Mesendoderm (in vitro differentiated cells): ENCODE measurements around the gene CACNB1.

ENCODE experiments used
- DNase-seq: peaks from one replicate; pipeline ENCODE4 v3.0.0; 2013
- H2AK5ac ChIP-seq: 2 replicates; pipeline ENCODE4 v1.6.1; 2013; ENCODE audit warnings: low read length, inconsistent platforms
- H2BK120ac ChIP-seq: 2 replicates; pipeline ENCODE4 v1.6.1; 2013; ENCODE audit warnings: low read depth, mild to moderate bottlenecking, low read length, moderate library complexity, mixed read lengths
- H2BK15ac ChIP-seq: replicated peaks from 2 replicates; pipeline ENCODE4 v1.6.1; 2013; ENCODE audit warnings: low read depth, mild to moderate bottlenecking, moderate library complexity
- H2BK5ac ChIP-seq: 2 replicates; pipeline ENCODE4 v1.6.1; 2013; ENCODE audit warnings: low read length, inconsistent platforms
- H3K18ac ChIP-seq: 2 replicates; pipeline ENCODE4 v1.6.1; 2013; ENCODE audit warnings: mild to moderate bottlenecking, low read length, mixed read lengths
- H3K23ac ChIP-seq: one replicate; pipeline ENCODE4 v1.6.1; 2013; ENCODE audit warnings: low read length
- H3K27ac ChIP-seq: 2 replicates; pipeline ENCODE4 v1.5.1; 2013; ENCODE audit warnings: low read depth, mild to moderate bottlenecking, inconsistent platforms, low read length, moderate library complexity
- H3K27me3 ChIP-seq: 2 replicates; pipeline ENCODE4 v1.6.1; 2013; ENCODE audit warnings: low read length, control low read depth, mild to moderate bottlenecking, inconsistent platforms; ENCODE audit not compliant: insufficient read depth, poor library complexity
- H3K36me3 ChIP-seq: 2 replicates; pipeline ENCODE4 v1.6.1; 2013; ENCODE audit warnings: low read length, inconsistent platforms; ENCODE audit not compliant: control insufficient read depth, insufficient read depth
- H3K4ac ChIP-seq: one replicate; pipeline ENCODE4 v1.6.1; 2013; ENCODE audit warnings: low read depth, mild to moderate bottlenecking, low read length, moderate library complexity
- H3K4me1 ChIP-seq: 2 replicates; pipeline ENCODE4 v1.6.1; 2013; ENCODE audit warnings: low read depth, low read length, inconsistent platforms; ENCODE audit not compliant: control insufficient read depth
- H3K4me2 ChIP-seq: 2 replicates; pipeline ENCODE4 v1.6.1; 2013; ENCODE audit warnings: low read length
- H3K4me3 ChIP-seq: 2 replicates; pipeline ENCODE4 v1.5.1; 2013; ENCODE audit warnings: mild to moderate bottlenecking, low read length
- H3K56ac ChIP-seq: one replicate; pipeline ENCODE4 v1.6.1; 2013; ENCODE audit warnings: low read length
- H3K79me1 ChIP-seq: 2 replicates; pipeline ENCODE4 v1.6.1; 2013; ENCODE audit warnings: low read length, inconsistent platforms
- H3K79me2 ChIP-seq: 2 replicates; pipeline ENCODE4 v1.6.1; 2013; ENCODE audit warnings: mild to moderate bottlenecking, low read length; ENCODE audit not compliant: control insufficient read depth, insufficient read depth
- H3K9ac ChIP-seq: 2 replicates; pipeline ENCODE4 v1.6.1; 2013; ENCODE audit warnings: low read length, inconsistent platforms
- H4K5ac ChIP-seq: one replicate; pipeline ENCODE4 v1.6.1; 2013; ENCODE audit warnings: low read length
- H4K8ac ChIP-seq: one replicate; pipeline ENCODE4 v1.6.1; 2013; ENCODE audit warnings: low read depth, mild to moderate bottlenecking, control low read depth, low read length, moderate library complexity
- WGBS: extraction: QIAGEN DNeasy Blood & Tissue Kit; methylation state at CpG from one replicate; pipeline ENCODE4 v1.1.7; 2013; ENCODE audit warnings: low lambda C conversion rate, missing lambda C conversion rate; ENCODE audit not compliant: insufficient coverage; ENCODE audit errors: extremely low coverage; 5-methylcytosine and 5-hydroxymethylcytosine counted together

Gene CACNB1

GRCh38 chr17:39141915-39142664, 55.4 kb downstream of the CACNB1 start:
- Histone ChIP-seq H2BK15ac (no peak overlapping the region), H3K27ac (no peak overlapping the region), H3K4ac (no peak overlapping the region), H3K4me2 (no peak overlapping the region), H3K79me2 (no peaks in the 10 kb centered on the region), H3K56ac (no peak overlapping the region), H3K23ac (no peak overlapping the region), H3K18ac (no peak overlapping the region), H3K4me3 (no peak overlapping the region), H2AK5ac (no peak overlapping the region), H3K79me1 (no peaks in the 10 kb centered on the region), H3K36me3 (no peaks in the 10 kb centered on the region), H4K5ac (no peak overlapping the region), H2BK120ac (no peak overlapping the region), H3K9ac (no peak overlapping the region), H2BK5ac (no peak overlapping the region), H3K4me1 (no peaks in the 10 kb centered on the region), H3K27me3 (no peaks in the 10 kb centered on the region), H4K8ac (no peak overlapping the region)
- WGBS, result no CpG with 5 or more reads among the region's 11 CpGs
- no peak for DNase-seq

- Histone ChIP-seq H2BK5ac (no peak overlapping the region), H3K9ac (no peak overlapping the region), H3K27me3 (no peaks in the 10 kb centered on the region), H4K8ac (no peak overlapping the region), H3K4ac (no peak overlapping the region), H3K79me1 (no peaks in the 10 kb centered on the region), H3K4me2 (no peak overlapping the region), H3K18ac (no peak overlapping the region), H2BK120ac (no peak overlapping the region), H3K56ac (no peak overlapping the region), H2BK15ac (no peak overlapping the region), H3K4me3 (no peak overlapping the region), H3K79me2 (no peaks in the 10 kb centered on the region), H3K36me3 (no peaks in the 10 kb centered on the region), H3K27ac (no peak overlapping the region), H2AK5ac (no peak overlapping the region), H3K23ac (no peak overlapping the region), H4K5ac (no peak overlapping the region), H3K4me1 (no peaks in the 10 kb centered on the region)
- WGBS, result no CpG with 5 or more reads among the region's 5 CpGs
- DNase-seq, result no peak
Measured at GRCh38 chr17:39141294-39141693, 56.2 kb downstream of the CACNB1 start.

GRCh38 chr17:39139561-39139960, 57.9 kb downstream of the CACNB1 start:
- no peak overlapping the region for H3K4me3 ChIP-seq
- H2AK5ac ChIP-seq, result no peak overlapping the region
- no peak overlapping the region for H3K56ac ChIP-seq
- no peak overlapping the region for H2BK5ac ChIP-seq
- H3K27ac ChIP-seq, result no peak overlapping the region
- no peaks in the 10 kb centered on the region for H3K27me3 ChIP-seq
- no peaks in the 10 kb centered on the region for H3K36me3 ChIP-seq
- WGBS, result no CpG with 5 or more reads among the region's 9 CpGs
- no peak overlapping the region for H3K4me2 ChIP-seq
- no peaks in the 10 kb centered on the region for H3K79me2 ChIP-seq
- H3K4me1 ChIP-seq, result no peaks in the 10 kb centered on the region
- no peak overlapping the region for H3K18ac ChIP-seq
- H2BK15ac ChIP-seq, result no peak overlapping the region
- no peak overlapping the region for H3K9ac ChIP-seq
- no peak overlapping the region for H3K4ac ChIP-seq
- no peak overlapping the region for H4K8ac ChIP-seq
- DNase-seq, result no peak
- H2BK120ac ChIP-seq, result no peak overlapping the region
- H3K79me1 ChIP-seq, result no peaks in the 10 kb centered on the region
- H3K23ac ChIP-seq, result no peak overlapping the region
- H4K5ac ChIP-seq, result no peak overlapping the region

GRCh38 chr17:39139161-39139511, 58.3 kb downstream of the CACNB1 start:
- H3K4me2 ChIP-seq, result no peak overlapping the region
- no peak overlapping the region for H3K9ac ChIP-seq
- no peak overlapping the region for H2BK120ac ChIP-seq
- no peak overlapping the region for H2AK5ac ChIP-seq
- H3K23ac ChIP-seq, result no peak overlapping the region
- no peak overlapping the region for H3K4ac ChIP-seq
- no peak for DNase-seq
- H2BK5ac ChIP-seq, result no peak overlapping the region
- no peak overlapping the region for H3K4me3 ChIP-seq
- H3K27ac ChIP-seq, result no peak overlapping the region
- no peaks in the 10 kb centered on the region for H3K79me1 ChIP-seq
- H3K18ac ChIP-seq, result no peak overlapping the region
- H3K4me1 ChIP-seq, result no peaks in the 10 kb centered on the region
- no peaks in the 10 kb centered on the region for H3K36me3 ChIP-seq
- no peaks in the 10 kb centered on the region for H3K27me3 ChIP-seq
- H4K5ac ChIP-seq, result no peak overlapping the region
- no CpG with 5 or more reads among the region's 2 CpGs for WGBS
- no peaks in the 10 kb centered on the region for H3K79me2 ChIP-seq
- H2BK15ac ChIP-seq, result no peak overlapping the region
- no peak overlapping the region for H4K8ac ChIP-seq
- no peak overlapping the region for H3K56ac ChIP-seq

- H2BK120ac ChIP-seq, result no peak overlapping the region
- no peak overlapping the region for H3K27ac ChIP-seq
- no peak overlapping the region for H2BK15ac ChIP-seq
- H3K79me1 ChIP-seq, result no peaks in the 10 kb centered on the region
- no peaks in the 10 kb centered on the region for H3K79me2 ChIP-seq
- H3K4me3 ChIP-seq, result no peak overlapping the region
- H3K9ac ChIP-seq, result no peak overlapping the region
- H3K56ac ChIP-seq, result no peak overlapping the region
- H4K5ac ChIP-seq, result no peak overlapping the region
- WGBS, result no CpG with 5 or more reads among the region's 13 CpGs
- H2AK5ac ChIP-seq, result no peak overlapping the region
- no peak overlapping the region for H3K4me2 ChIP-seq
- no peak overlapping the region for H3K4ac ChIP-seq
- H3K27me3 ChIP-seq, result no peaks in the 10 kb centered on the region
- no peaks in the 10 kb centered on the region for H3K4me1 ChIP-seq
- no peak for DNase-seq
- no peak overlapping the region for H3K18ac ChIP-seq
- H2BK5ac ChIP-seq, result no peak overlapping the region
- no peak overlapping the region for H4K8ac ChIP-seq
- H3K36me3 ChIP-seq, result no peaks in the 10 kb centered on the region
- H3K23ac ChIP-seq, result no peak overlapping the region
Measured at GRCh38 chr17:39138431-39139160, 58.9 kb downstream of the CACNB1 start.
